SU-DHL-6 (cell line): Measurements from ENCODE around the gene CHCHD3.

Source experiments
- CTCF ChIP-seq: fragments of 200-600 bp; sonication (generic); IDR thresholded peaks from one replicate; pipeline ENCODE4 v1.5.1; 2017; ENCODE audit warnings: antibody characterized with exemption, mild to moderate bottlenecking, low read length, moderate library complexity; ENCODE audit not compliant: insufficient read depth, poor library complexity, severe bottlenecking
- EZH2phosphoT487 ChIP-seq: fragments of 200-600 bp; sonication (generic), shearing (Covaris generic); conservative IDR thresholded peaks from 2 replicates; pipeline ENCODE4 v1.6.1; 2018; ENCODE audit warnings: mild to moderate bottlenecking, antibody characterized with exemption, low read length, moderate library complexity, mixed read lengths

- TF ChIP-seq CTCF (no peak), EZH2phosphoT487 (no peak)
Measured at GRCh38 chr7:132793474-132793873, 288.4 kb downstream of the CHCHD3 start.
